H1 (cell line): ENCODE measurements around the gene ITFG2. TPM values are rescaled to one million over a fixed set of nuclear protein-coding genes. Genes with fewer than 3 reads are reported as not detected.

Source experiments
- CTCF ChIA-PET: fragments of 300-600 bp; sonication (Branson Sonifier 250); formaldehyde crosslinking; loops from one replicate; lab custom pipeline; 2021; ENCODE audit not compliant: partially characterized antibody; lab: Charles Lee
- POLR2A ChIA-PET: fragments of 300-600 bp; sonication (Branson Sonifier 250); formaldehyde crosslinking; loops from one replicate; lab custom pipeline; 2021; ENCODE audit warnings: inconsistent platforms; ENCODE audit not compliant: partially characterized antibody; lab: Charles Lee
- DNase-seq, 2 experiments: peaks; one replicate each; pipeline versions ENCODE4 v3.0.0 to v3.0.0-alpha.2; 2010 to 2022; ENCODE audit warnings: low spot score in 2 of 2, low read depth in 1 of 2, mixed read lengths in 1 of 2
- FAIRE-seq: peaks from 2 replicates; lab custom pipeline; 2011; peaks lifted over from hg19 to GRCh38; lab: Jason Lieb, UNC
- H2AFZ ChIP-seq: 2 replicates; pipeline ENCODE4 v1.8.1; 2012; ENCODE audit warnings: low read length, inconsistent platforms
- H2AK5ac ChIP-seq: 2 replicates; pipeline ENCODE4 v1.6.1; 2013; ENCODE audit warnings: low read depth, low read length
- H2BK120ac ChIP-seq: replicated peaks from 2 replicates; pipeline ENCODE3; 2013; ENCODE audit warnings: low read depth, low read length, inconsistent platforms
- H2BK12ac ChIP-seq: 2 replicates; pipeline ENCODE4 v1.6.1; 2013; ENCODE audit warnings: low read depth, low read length
- H2BK15ac ChIP-seq: 2 replicates; pipeline ENCODE4 v1.6.1; 2013; ENCODE audit warnings: low read length
- H2BK20ac ChIP-seq: 2 replicates; pipeline ENCODE4 v1.6.1; 2013; ENCODE audit warnings: low read length
- H2BK5ac ChIP-seq: 2 replicates; pipeline ENCODE4 v1.6.1; 2013; ENCODE audit warnings: low read depth, low read length
- H3K14ac ChIP-seq: 2 replicates; pipeline ENCODE4 v1.6.1; 2013; ENCODE audit warnings: inconsistent platforms; ENCODE audit not compliant: insufficient read length
- H3K18ac ChIP-seq: 2 replicates; pipeline ENCODE4 v1.6.1; 2013; ENCODE audit warnings: low read length; ENCODE audit errors: extremely low read depth
- H3K23ac ChIP-seq: 2 replicates; pipeline ENCODE4 v1.6.1; 2013; ENCODE audit warnings: inconsistent platforms; ENCODE audit not compliant: insufficient read length
- H3K23me2 ChIP-seq: 2 replicates; pipeline ENCODE4 v1.6.1; 2013; ENCODE audit warnings: low read depth, low read length
- H3K27ac ChIP-seq: 2 replicates; pipeline ENCODE4 v1.6.1; 2011; ENCODE audit warnings: low read depth, low read length, inconsistent platforms
- H3K27me3 ChIP-seq, 4 experiments: replicated peaks in 1 of 4; 1 replicate in 1 of 4; 2 replicates in 3 of 4; pipeline versions ENCODE4 v1.6.1 to v1.8.1; 2011 to 2013; ENCODE audit warnings: low read length in 3 of 4, mild to moderate bottlenecking in 3 of 4, inconsistent platforms in 2 of 4, mixed read lengths in 2 of 4, moderate library complexity in 1 of 4; ENCODE audit not compliant: control insufficient read depth in 3 of 4, insufficient read depth in 3 of 4; ENCODE audit errors: extremely low read depth in 1 of 4
- H3K36me3 ChIP-seq, 4 experiments: 2 replicates each; pipeline versions ENCODE4 v1.6.1 to v1.8.1; 2011 to 2013; ENCODE audit warnings: mild to moderate bottlenecking in 4 of 4, low read length in 3 of 4, moderate library complexity in 2 of 4, control low read depth in 1 of 4, inconsistent platforms in 1 of 4; ENCODE audit not compliant: insufficient read depth in 4 of 4, control insufficient read depth in 2 of 4
- H3K4ac ChIP-seq: replicated peaks from 2 replicates; pipeline ENCODE3; 2013; ENCODE audit warnings: low read length, low read depth, mixed read lengths, inconsistent platforms; ENCODE audit not compliant: insufficient read length
- H3K4me1 ChIP-seq, 4 experiments: replicated peaks in 1 of 4; 1 replicate in 1 of 4; 2 replicates in 3 of 4; pipeline versions ENCODE4 v1.6.1 to v1.8.1; 2011 to 2013; ENCODE audit warnings: low read length in 3 of 4, inconsistent platforms in 2 of 4, mixed read lengths in 1 of 4; ENCODE audit not compliant: insufficient read depth in 4 of 4, control insufficient read depth in 3 of 4
- H3K4me2 ChIP-seq, 2 experiments: 2 replicates each; pipeline versions ENCODE4 v1.6.1 to v1.8.1; 2011 to 2013; ENCODE audit warnings: low read depth in 2 of 2, low read length in 2 of 2, control low read depth in 1 of 2, inconsistent platforms in 1 of 2, mild to moderate bottlenecking in 1 of 2; ENCODE audit not compliant: insufficient read depth in 1 of 2
- H3K4me3 ChIP-seq, 4 experiments: fragments of 200-600, 300-600 bp in 1 of 4; sonication (generic), shearing (Covaris generic), sonication (Bioruptor Twin) in 1 of 4; 2 replicates each; pipeline versions ENCODE4 v1.5.1 to v1.8.1; 2011 to 2016; ENCODE audit warnings: low read length in 4 of 4, low read depth in 3 of 4, control low read depth in 2 of 4, inconsistent platforms in 2 of 4, mild to moderate bottlenecking in 2 of 4, mixed read lengths in 1 of 4, moderate library complexity in 1 of 4; ENCODE audit not compliant: insufficient read depth in 2 of 4; ENCODE audit errors: extremely low read depth in 1 of 4
- H3K56ac ChIP-seq: replicated peaks from 2 replicates; pipeline ENCODE3; 2013; ENCODE audit warnings: low read depth, mild to moderate bottlenecking, mixed read lengths, low read length, inconsistent platforms; ENCODE audit not compliant: insufficient read length
- H3K79me1 ChIP-seq: 2 replicates; pipeline ENCODE4 v1.6.1; 2013; ENCODE audit warnings: low read depth, low read length, control low read depth
- H3K79me2 ChIP-seq, 2 experiments: 2 replicates each; pipeline versions ENCODE4 v1.6.1 to v1.8.1; 2012 to 2013; ENCODE audit warnings: low read length in 2 of 2, mild to moderate bottlenecking in 2 of 2, inconsistent platforms in 1 of 2; ENCODE audit not compliant: insufficient read depth in 2 of 2, control insufficient read depth in 1 of 2
- H3K9ac ChIP-seq, 4 experiments: replicated peaks in 1 of 4; 1 replicate in 1 of 4; 2 replicates in 3 of 4; pipeline versions ENCODE4 v1.6.1 to v1.8.1; 2011 to 2013; ENCODE audit warnings: low read depth in 3 of 4, low read length in 3 of 4, control low read depth in 2 of 4, mild to moderate bottlenecking in 2 of 4, moderate library complexity in 2 of 4, inconsistent platforms in 1 of 4; ENCODE audit errors: extremely low read depth in 1 of 4
- H3K9me3 ChIP-seq, 2 experiments: 2 replicates each; pipeline versions ENCODE4 v1.6.1 to v1.8.1; 2012 to 2013; ENCODE audit warnings: mild to moderate bottlenecking in 2 of 2, moderate library complexity in 2 of 2, control low read depth in 1 of 2, inconsistent platforms in 1 of 2, low read depth in 1 of 2, low read length in 1 of 2, mixed read lengths in 1 of 2; ENCODE audit not compliant: insufficient read depth in 2 of 2
- H4K20me1 ChIP-seq, 2 experiments: replicated peaks in 1 of 2; 2 replicates each; pipeline versions ENCODE3 to v1.8.1; 2011 to 2013; ENCODE audit warnings: inconsistent platforms in 2 of 2, low read length in 2 of 2, mild to moderate bottlenecking in 1 of 2; ENCODE audit not compliant: insufficient read depth in 2 of 2, control insufficient read depth in 1 of 2
- H4K5ac ChIP-seq: 2 replicates; pipeline ENCODE4 v1.6.1; 2013; ENCODE audit warnings: low read length, low read depth, mixed read lengths, inconsistent platforms; ENCODE audit not compliant: insufficient read length
- H4K8ac ChIP-seq: 2 replicates; pipeline ENCODE4 v1.8.0; 2013; ENCODE audit warnings: mild to moderate bottlenecking, moderate library complexity, low read length, inconsistent platforms; ENCODE audit not compliant: insufficient read depth; ENCODE audit errors: extremely low read depth
- H4K91ac ChIP-seq: replicated peaks from 2 replicates; pipeline ENCODE3; 2013; ENCODE audit warnings: low read length, mixed read lengths, inconsistent platforms; ENCODE audit not compliant: insufficient read length
- EGR1 ChIP-seq: IDR thresholded peaks from 2 replicates; pipeline ENCODE4 v1.6.1; 2011; ENCODE audit warnings: low read depth, low read length, borderline replicate concordance
- GABPA ChIP-seq: IDR thresholded peaks from 2 replicates; pipeline ENCODE4 v1.6.1; 2011; ENCODE audit warnings: mild to moderate bottlenecking, low read length, moderate library complexity, borderline replicate concordance; ENCODE audit not compliant: insufficient read depth
- NRF1 ChIP-seq: IDR thresholded peaks from 2 replicates; pipeline ENCODE4 v1.6.1; 2011; ENCODE audit warnings: mild to moderate bottlenecking, low read depth, low read length, improper control_type of control experiment
- RNF2 ChIP-seq: fragments of 200-900, 300-1000 bp; sonication (generic); IDR thresholded peaks from 2 replicates; pipeline ENCODE4 v1.7.1; 2016; ENCODE audit warnings: borderline replicate concordance, low read depth, mild to moderate bottlenecking, antibody characterized with exemption, low read length; ENCODE audit not compliant: poor library complexity, severe bottlenecking; ENCODE audit errors: missing control alignments
- SP2 ChIP-seq: IDR thresholded peaks from 2 replicates; pipeline ENCODE4 v1.6.1; 2012; ENCODE audit warnings: mild to moderate bottlenecking, low read length, inconsistent platforms
- SRF ChIP-seq: IDR thresholded peaks from 2 replicates; pipeline ENCODE4 v1.6.1; 2011; ENCODE audit warnings: mild to moderate bottlenecking, low read depth, low read length, moderate library complexity
- TBP ChIP-seq: IDR thresholded peaks from 2 replicates; pipeline ENCODE4 v1.6.1; 2011; ENCODE audit warnings: low read depth, low read length, improper control_type of control experiment
- ZNF274 ChIP-seq: IDR thresholded peaks from 2 replicates; pipeline ENCODE4 v1.7.0; 2012; ENCODE audit warnings: low read length, borderline replicate concordance; ENCODE audit errors: extremely low read depth
- WGBS, 2 experiments: shearing (Covaris generic) in 1 of 2; methylation state at CpG; one replicate each; pipeline versions ENCODE4 v1.1.6 to v1.1.7; 2013 to 2015; ENCODE audit warnings: low lambda C conversion rate in 2 of 2, mixed read lengths in 2 of 2, inconsistent platforms in 1 of 2, low coverage in 1 of 2, missing lambda C conversion rate in 1 of 2; ENCODE audit not compliant: insufficient replicate concordance in 2 of 2, insufficient coverage in 1 of 2, insufficient read length in 1 of 2; ENCODE audit errors: extremely low coverage in 1 of 2, missing lambda C conversion rate in 1 of 2; 5-methylcytosine and 5-hydroxymethylcytosine counted together
- polyA plus RNA-seq, 7 experiments: library from polyadenylated mRNA; depleted of rRNA in 3 of 7; stranded (reverse) in 5 of 7; unstranded in 2 of 7; fragments of >200 nt in 5 of 7; fragments of 200-250 nt in 2 of 7; gene quantifications; 1 replicate in 5 of 7; 2 replicates in 1 of 7; 4 replicates in 1 of 7; pipeline versions ENCODE4 v1.2.1 to v1.2.3, GENCODE V29; 2011 to 2013; ENCODE audit warnings: missing spikeins in 2 of 7, mixed read lengths in 2 of 7
- total RNA-seq: library from RNA; stranded (reverse); fragmentation: NEBNext Ultra II Directional; extraction: Animal tissue kit (Norgen Biotek cat#: 25700); gene quantifications from 2 replicates; pipeline ENCODE4 v1.2.1, GENCODE V29; 2021

Gene ITFG2
- total and polyA plus RNA-seq, 2 of the 8 experiments (the other 6 are each of a cell fraction or from before 2014, with no cell fraction given) = 15.0 to 22.9 TPM

DNA sequence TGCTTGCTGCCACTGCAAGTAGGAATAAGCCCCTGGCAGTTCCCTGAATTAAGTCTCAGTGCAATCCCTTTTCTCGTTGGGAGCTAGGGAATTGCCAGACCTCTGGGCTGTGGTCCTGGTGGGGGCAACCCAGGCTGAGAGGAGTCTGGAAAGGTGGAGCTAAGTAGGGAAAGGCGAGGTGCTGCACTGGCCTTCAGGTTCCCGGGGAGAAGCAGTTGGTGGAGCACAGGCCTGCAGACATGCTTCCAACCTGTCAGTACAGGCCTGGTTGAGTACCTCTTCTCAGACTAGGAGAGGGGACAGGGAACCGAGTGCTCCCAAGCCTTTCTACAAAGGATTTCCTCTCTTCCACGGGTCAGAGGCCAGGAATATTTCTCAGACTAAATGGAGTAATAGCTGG lies 20.9 kb downstream of the ITFG2 start:
- Histone ChIP-seq H3K9ac (no peak overlapping the region), H2AFZ (no peak overlapping the region), H3K4me3 (no peak overlapping the region), H3K4me2 (no peak overlapping the region), H3K18ac (no peak overlapping the region), H4K91ac (no peak overlapping the region), H4K8ac (peak overlapping the region; percentile 14; the same call in 1 of the 2 replicates), H3K79me1 (no peaks in the 10 kb centered on the region), H2AK5ac (no peak overlapping the region), H3K56ac (no peak overlapping the region), H3K4me1 (peaks cover 0 to 14% (median 9%) of the 10 kb centered on the region in 4 experiments; a peak in 6 of 7 replicates), H3K23ac (no peak overlapping the region), H3K23me2 (no peaks in the 10 kb centered on the region; the same call in 1 of the 2 replicates), H3K36me3 (no peaks in the 10 kb centered on the region; a peak in 2 of 8 replicates), H2BK5ac (no peak overlapping the region), H2BK12ac (no peak overlapping the region), H3K14ac (no peak overlapping the region), H2BK20ac (no peak overlapping the region), H3K27me3 (no peaks in the 10 kb centered on the region; a peak in 1 of 7 replicates), H3K79me2 (no peaks in the 10 kb centered on the region), H2BK15ac (no peak overlapping the region), H2BK120ac (no peak overlapping the region), H4K5ac (no peak overlapping the region), H3K4ac (no peak overlapping the region), H3K9me3 (no peaks in the 10 kb centered on the region), H4K20me1 (no peaks in the 10 kb centered on the region), H3K27ac (no peak overlapping the region)
- ChIA-PET CTCF (interaction anchor here (1.1 to 6.9 kb wide), 6 partner anchors 9 to 93 kb away, joined by 3 to 52 read pairs (median 5); no protein-coding TSS in a partner anchor), POLR2A (interaction anchor here (1.0 to 6.3 kb wide), 4 partner anchors 11 to 93 kb away, joined by 4 to 58 read pairs (median 18); no protein-coding TSS in a partner anchor)
- FAIRE-seq = no peak
- TF ChIP-seq RNF2 (no peak), SRF (no peak), GABPA (no peak), EGR1 (no peak), SP2 (no peak), NRF1 (no peak), ZNF274 (no peak), TBP (no peak)
- no peak for DNase-seq
- WGBS, 2 experiments = 85% methylated on average over 5 of the region's 5 CpGs; no CpG with 5 or more reads in 1 of the 2 experiments
